ENCODE results near the gene NKX1-2.

The NKX1-2 gene

GRCh38 chr10:124417895-124418725 is 31.7 kb downstream of the NKX1-2 start:
- no peak for DNase-seq (ENCODE audit: low read depth)

GRCh38 chr10:124416733-124417132 is 33.1 kb downstream of the NKX1-2 start:
- DNase-seq (ENCODE audit: low read depth), result no peak

- DNase-seq (ENCODE audit: low read depth), result no peak
Measured at GRCh38 chr10:124415210-124415609, 34.6 kb downstream of the NKX1-2 start.

GRCh38 chr10:124414076-124414475 is 35.8 kb downstream of the NKX1-2 start:
- no peak for DNase-seq (ENCODE audit: low read depth)

- no peak for DNase-seq (ENCODE audit: low read depth)
Measured at GRCh38 chr10:124409696-124410095, 40.1 kb downstream of the NKX1-2 start.

- no peak for DNase-seq (ENCODE audit: low read depth)
Measured at GRCh38 chr10:124408357-124408756, 41.5 kb downstream of the NKX1-2 start.

GRCh38 chr10:124407456-124407855 is 42.4 kb downstream of the NKX1-2 start:
- no peak for DNase-seq (ENCODE audit: low read depth)

GRCh38 chr10:124403548-124403947 is 46.3 kb downstream of the NKX1-2 start:
- peak; percentile 46 for DNase-seq (ENCODE audit: low read depth)

GRCh38 chr10:124402273-124402672 is 47.6 kb downstream of the NKX1-2 start:
- no peak for DNase-seq (ENCODE audit: low read depth)

GRCh38 chr10:124401633-124402032 is 48.2 kb downstream of the NKX1-2 start:
- DNase-seq (ENCODE audit: low read depth), result no peak

Measured in non-pigmented ciliary epithelial cell (primary cell).